NCI-H345 treated with DMSO at 0.1 percent for 48 hours (cell line): ENCODE measurements around the gene SVOPL.

Source experiments
- DNase-seq: peaks from one replicate; lab custom pipeline; 2025; ENCODE audit not compliant: unreplicated experiment; lab: John Stamatoyannopoulos, UW

SVOPL gene

DNA sequence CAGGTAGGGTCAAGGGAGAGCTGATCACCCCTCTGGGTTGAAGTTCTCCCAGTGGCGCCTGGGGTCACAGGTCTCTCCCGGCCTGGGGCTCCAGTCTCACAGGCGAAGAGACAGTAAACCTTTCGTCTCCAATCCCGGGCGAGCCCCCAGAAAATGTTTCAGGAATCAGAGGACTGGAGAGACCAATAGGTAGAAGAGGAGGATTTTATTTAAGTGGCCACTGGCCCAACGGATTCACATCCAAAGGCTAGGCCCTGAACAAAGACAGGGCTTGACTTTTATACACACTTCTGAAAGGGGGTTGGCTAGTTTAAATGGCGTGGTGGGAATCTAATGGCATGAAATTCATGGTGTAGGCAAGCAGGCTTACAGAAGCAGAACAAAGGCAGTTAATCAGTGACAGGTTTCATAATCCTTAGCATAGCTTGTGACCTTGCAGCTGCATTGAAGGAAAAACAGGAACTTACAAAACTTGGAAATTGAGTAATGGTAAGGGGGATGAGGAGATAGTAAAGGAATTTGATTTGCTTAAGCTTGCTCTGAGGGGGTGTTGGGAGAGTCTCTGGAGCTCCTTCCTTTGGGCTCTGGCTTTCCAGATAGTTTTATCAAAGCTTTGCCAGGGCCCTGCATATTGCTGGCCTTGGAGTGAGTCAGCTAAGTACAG, 135.6 kb downstream of the SVOPL start:
- no peak for DNase-seq

DNA sequence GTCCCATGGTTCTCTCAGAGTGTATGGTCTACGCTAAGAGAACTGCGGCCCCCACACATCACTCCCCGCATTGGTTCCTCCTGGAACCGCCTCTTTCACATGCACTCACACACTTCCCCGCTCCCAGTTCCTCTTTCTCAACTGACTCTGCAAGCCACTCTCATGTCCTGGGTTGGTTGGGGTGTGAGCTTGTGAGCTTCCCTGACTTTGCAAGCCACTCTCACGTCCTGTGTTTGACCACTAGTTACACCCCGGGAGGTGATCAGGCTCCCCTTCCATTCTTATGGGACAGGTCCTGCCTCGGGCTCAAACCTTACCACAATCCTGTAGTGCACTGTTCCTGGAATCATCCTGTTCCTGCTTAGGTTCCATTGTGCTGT, 136.1 kb downstream of the SVOPL start:
- DNase-seq = no peak

DNA sequence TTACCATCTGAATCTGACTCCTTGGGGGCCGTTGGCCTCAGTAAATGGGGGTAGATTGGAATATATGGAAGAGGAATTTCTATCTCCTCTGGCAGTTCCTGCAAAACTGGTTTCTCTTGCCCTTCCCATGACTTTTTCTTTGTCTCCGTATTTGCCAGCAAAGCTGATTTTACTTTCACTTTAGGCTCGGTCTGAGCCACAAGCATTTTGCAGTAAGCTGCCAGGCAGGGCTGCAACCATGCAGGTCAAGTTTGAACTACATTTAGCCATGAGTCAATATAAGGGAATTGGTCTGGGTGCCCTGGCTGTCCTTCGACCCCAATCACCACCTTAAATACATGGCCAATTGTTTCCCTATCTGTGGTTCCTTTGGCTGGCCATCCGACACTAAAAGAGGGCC, 136.8 kb downstream of the SVOPL start:
- DNase-seq = no peak

DNA sequence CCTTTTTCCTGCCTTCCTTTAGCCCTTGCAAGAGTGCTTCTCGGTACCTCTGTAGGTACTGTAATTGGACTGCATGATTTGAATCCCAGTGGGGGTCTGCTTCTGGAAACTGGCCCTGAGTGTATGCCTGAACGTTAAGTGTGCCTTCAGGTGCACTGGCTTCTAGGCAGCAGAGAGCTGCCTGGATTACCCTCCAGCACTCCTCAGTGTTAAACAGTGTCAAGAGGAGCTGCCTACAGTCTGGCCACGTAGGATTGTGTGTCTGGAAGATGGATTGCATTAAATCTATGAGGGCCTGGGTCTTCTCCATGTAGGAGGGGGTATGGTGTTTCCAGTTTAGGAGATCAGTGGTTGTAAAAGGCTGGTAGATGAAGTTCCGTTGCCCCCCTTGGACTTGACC, 137.4 kb downstream of the SVOPL start:
- DNase-seq = no peak

DNA sequence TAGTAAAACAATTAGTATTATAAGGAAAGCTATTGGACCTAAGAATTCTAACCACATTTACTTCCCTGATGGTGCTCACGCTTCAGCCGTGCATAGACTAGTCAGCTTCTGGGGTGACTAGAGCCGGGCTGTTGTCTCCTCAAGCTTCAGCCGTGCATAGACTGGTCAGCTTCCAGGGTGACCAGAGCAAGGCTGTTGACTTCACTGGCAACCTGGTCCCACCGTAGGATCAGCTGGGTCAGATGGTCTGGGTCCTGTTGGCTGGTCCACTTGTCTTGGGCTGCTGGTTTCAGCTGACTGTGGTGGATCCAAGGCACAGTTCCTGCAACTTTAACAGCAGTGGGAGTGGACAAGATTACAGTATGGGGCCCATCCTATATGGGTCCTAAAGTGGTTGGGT, 141.7 kb downstream of the SVOPL start:
- no peak for DNase-seq

DNA sequence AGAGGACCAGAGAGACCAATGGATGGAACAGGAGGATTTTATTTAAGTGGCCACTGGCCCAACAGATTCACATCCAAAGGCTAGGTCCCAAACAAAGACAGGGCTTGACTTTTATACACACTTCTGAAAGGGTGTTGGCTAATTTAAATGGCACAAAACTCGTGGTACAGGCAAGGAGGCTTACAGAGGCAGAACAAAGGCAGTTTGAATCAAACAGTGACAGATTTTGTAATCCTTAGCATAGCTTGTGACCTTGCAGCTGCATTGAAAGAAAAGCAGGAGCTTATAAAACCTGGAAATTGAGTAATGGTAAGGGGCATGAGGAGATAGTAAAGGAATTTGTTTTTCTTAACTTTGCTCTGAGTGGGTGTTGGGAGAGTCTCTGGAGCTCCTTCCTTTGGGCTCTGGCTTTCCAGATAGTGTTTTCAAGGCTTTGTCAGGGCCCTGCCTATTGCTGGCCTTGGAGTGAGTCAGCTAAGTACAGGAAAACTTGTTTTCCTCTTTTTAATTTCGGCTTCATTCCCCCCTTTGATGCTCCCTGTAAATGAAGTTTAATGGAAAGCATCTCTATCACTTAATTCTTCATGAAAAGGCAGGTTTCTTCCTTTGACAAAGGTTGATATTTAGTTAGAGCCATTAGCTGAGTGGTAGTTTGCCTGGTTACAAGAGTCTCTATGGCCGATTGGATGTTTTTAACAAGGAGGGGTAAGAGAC, 144.2 kb downstream of the SVOPL start:
- no peak for DNase-seq

DNA sequence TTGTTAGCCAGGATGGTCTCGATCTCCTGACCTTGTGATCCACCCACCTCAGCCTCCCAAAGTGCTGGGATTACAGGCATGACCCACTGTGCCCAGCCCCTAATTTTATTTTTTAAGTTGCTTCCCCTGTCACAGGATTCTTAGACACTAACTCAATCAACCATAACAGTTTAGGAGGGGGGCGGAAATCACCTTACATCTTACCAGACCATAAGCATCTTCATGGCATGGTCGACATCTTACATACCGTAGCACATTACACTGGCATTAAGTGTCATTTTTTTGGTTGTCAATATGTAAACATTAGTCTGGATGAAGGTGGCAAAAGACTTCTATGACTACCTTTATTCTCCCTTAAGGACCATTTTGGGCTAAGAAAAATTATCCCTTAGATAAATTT, 145.5 kb downstream of the SVOPL start:
- no peak for DNase-seq

DNA sequence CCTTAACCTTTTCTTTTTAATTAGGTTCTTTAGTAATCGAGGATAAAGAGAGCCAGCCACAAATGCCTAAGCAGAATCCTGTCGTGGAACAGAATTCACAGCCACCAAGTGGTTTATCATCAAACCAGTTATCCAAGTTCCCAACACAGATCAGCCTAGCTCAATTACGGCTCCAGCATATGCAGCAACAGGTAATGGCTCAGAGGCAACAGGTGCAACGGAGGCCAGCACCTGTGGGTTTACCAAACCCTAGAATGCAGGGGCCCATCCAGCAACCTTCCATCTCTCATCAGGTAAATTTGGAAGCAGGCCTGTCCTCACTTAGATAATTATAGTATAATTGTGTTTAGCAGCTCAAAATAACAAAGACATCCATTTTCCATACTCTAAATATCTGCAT, 146.5 kb downstream of the SVOPL start:
- DNase-seq = no peak

DNA sequence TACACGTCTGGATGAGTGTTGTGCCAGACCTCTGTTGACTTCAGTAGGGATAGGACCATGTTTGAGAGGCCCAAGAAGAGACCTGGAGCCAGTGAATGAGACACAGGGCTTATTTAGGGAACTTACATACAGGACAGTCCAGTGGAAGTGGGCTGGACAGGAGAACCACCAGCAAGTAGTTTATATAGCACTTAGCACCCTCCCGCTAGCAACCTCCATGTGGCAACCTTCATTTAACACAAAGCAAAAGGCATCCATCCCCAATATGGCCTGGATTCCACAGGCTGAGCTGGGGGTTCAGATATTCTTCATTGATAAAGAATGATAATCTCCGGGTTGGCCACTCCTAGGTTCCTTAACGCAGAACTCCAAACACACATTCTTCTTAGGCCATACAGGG, 147.4 kb downstream of the SVOPL start:
- DNase-seq = no peak

DNA sequence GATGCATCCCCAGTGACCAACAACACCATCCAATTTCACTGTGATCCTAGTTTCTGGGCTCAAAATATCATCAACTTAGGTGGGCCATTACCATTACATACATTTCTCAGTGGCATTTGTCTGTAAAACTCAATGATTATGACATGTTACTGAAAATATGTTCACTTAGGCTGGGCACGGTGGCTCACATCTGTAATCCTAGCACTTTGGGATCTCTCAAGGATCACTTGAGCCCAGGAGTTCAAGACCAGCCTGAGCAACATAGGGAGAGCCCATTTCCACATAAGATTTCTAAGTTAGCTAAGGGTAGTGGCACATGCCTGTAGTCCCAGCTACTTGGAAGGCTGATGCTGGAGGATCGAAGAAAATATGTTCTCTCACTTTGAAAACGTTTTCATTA, 150.1 kb downstream of the SVOPL start:
- DNase-seq = no peak

DNA sequence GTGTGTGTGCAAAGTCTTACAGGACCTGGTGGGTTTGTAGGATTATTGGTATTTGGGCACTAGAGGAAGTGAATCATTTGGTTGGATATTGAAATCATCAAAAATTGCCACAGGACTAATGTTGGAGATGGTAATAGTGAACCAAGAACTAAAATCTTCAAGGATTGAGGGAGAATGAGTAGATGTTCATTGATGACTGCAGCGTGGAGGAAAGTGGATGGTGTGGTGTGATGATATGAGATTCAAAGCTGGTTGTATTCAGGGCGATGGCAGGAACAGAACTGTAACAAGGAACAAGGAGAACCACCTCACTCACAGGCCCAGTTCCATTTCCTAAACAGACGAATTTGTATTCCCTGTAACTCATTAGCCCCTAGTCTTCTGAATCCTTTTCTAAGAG, 150.8 kb downstream of the SVOPL start:
- no peak for DNase-seq

DNA sequence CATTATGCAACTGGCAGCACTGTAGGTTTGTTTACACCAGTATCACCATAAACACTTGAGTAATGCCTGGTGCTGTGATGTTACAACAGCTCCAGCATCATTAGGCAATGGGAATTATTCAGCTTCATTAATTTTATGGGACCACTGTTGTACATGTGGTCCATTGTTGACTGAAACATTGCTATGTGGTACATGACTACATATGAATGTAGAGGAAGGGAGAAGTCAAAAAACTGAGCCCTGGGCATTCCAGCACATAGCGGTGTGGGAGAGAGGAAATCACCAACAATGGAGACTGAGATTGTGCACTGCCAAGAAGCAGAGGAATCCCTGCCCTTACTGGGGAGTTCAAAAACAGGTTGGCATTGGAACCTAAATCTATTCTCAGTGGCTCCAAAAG, 152.1 kb downstream of the SVOPL start:
- DNase-seq = no peak

DNA sequence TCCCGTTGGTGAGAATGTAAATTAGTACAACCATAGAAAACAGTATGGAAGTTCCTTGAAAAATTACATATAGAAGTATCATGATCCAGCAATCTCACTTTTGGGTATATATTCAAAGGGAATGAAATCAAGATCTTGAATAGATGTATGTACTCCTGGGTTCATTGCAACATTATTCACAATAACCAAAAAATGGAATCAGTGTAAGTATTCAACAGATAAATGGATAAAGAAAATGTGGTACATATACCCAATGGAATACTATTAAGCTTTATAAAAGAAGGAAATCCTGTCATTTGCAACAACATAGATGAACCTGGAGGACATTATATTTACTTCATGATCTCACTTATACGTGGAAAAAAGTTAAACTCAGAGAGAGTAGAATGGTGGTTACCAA, 154.3 kb downstream of the SVOPL start:
- no peak for DNase-seq

DNA sequence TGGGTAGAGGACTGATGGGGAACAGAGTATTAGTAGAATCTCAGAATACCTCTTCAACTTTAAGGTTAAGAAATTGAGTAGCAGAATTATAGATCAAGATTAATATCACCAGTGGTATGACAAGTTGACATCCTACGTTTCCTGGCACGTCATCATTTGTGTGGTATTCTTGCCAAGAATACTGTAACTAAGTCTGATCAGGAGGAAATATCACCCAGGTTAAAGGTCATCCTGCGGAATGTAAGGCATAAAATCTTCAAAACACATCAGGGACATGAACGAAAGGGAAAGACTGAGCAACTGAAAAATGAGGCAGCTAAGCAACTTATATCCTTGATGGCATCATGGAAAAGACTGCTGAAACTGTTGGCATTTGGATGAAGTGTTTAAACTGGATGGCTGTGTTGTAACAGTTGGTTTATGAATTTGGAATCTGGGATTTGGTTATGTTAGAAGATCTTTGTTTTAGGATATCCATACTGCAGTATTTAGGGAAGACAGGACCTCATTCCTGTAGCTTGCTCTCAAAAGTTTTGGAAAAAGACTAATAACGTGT, 155.0 kb downstream of the SVOPL start:
- DNase-seq = no peak

DNA sequence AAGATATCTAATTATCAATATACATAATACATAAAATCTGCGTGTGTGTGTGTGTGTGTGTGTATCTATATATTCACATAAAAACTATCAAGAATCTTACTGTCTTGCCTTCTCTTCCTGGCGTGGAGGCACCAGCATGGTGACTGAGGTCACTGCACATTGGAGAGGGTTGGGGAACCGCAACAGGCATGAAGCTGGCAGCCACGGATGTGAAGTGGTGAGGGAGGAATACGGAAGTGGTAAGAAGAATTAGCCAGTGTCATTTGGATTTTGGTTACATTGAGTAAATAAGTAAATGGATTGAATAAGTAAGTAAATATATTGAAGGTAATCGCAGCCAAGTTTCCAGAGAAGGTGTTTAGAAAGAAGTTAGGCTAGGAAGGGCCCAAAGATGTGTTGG, 156.0 kb downstream of the SVOPL start:
- no peak for DNase-seq
